ENCODE results near the gene ACADVL. TPM values are rescaled to one million over a fixed set of nuclear protein-coding genes. Genes with fewer than 3 reads are reported as not detected.

The ACADVL gene
- total RNA-seq, 6 experiments from 2014 or later: 640 to 1,849 (median 1,071) TPM

DNA sequence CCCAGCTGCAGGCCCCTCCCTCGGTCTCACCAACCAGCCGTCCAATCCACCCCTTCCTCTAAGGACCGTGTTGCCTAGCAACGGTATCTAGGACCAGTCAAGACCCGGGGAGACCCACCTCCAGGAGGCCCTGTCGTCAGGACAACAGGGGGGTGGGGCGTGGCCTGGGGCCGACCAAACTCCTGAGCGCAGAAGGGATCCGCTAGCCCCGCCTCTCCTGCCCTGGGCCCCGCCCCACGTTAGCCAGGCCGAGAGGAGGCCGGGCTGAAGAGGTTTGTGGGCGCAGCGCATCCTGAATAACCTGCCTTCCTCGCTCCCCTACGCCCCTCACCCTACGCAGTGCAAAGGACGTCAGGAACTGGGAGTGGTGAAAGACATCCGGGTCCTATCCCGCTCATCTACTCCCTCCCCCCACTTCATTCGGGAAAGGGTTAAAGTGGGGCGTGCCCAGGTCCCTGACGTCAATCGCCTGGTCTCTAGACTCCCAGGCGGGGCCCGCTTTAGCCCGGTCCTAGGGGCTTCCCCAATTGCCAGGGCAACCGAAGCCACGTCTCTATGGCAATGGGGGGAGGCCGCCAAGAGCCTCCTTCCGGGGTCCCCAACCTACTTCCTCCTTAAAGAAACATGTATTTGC lies 14.8 kb upstream of the ACADVL start:
- intact Hi-C loops (cut with DNase I): no loop called here
- H3K27me3 ChIP-seq: no peaks in the 10 kb centered on the region
- DNase-seq: peak; percentile 68 to 76 (median 74)
- no peak overlapping the region for H3K27ac ChIP-seq
- peaks cover 0 to 5% (median 0%) of the 10 kb centered on the region in 4 donors for H3K36me3 ChIP-seq
- H3K4me1 ChIP-seq: peaks cover 0 to 5% (median 0%) of the 10 kb centered on the region in 4 donors
- TF ChIP-seq POLR2A (IDR thresholded peaks at IDR 0.05): no peak
- TF ChIP-seq, protein P1, sequence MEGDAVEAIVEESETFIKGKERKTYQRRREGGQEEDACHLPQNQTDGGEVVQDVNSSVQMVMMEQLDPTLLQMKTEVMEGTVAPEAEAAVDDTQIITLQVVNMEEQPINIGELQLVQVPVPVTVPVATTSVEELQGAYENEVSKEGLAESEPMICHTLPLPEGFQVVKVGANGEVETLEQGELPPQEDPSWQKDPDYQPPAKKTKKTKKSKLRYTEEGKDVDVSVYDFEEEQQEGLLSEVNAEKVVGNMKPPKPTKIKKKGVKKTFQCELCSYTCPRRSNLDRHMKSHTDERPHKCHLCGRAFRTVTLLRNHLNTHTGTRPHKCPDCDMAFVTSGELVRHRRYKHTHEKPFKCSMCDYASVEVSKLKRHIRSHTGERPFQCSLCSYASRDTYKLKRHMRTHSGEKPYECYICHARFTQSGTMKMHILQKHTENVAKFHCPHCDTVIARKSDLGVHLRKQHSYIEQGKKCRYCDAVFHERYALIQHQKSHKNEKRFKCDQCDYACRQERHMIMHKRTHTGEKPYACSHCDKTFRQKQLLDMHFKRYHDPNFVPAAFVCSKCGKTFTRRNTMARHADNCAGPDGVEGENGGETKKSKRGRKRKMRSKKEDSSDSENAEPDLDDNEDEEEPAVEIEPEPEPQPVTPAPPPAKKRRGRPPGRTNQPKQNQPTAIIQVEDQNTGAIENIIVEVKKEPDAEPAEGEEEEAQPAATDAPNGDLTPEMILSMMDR (IDR thresholded peaks at IDR 0.05): no peak
- peak; percentile 74 to 84 (median 80) for ATAC-seq
- no peaks in the 10 kb centered on the region for H3K9me3 ChIP-seq
- H3K4me3 ChIP-seq: peak overlapping the region; percentile 25 to 45 (median 38)
- WGBS (ENCODE audit: insufficient coverage, low coverage, low lambda C conversion rate, missing lambda C conversion rate): 2% methylated on average over 9 of the region's 34 CpGs

DNA sequence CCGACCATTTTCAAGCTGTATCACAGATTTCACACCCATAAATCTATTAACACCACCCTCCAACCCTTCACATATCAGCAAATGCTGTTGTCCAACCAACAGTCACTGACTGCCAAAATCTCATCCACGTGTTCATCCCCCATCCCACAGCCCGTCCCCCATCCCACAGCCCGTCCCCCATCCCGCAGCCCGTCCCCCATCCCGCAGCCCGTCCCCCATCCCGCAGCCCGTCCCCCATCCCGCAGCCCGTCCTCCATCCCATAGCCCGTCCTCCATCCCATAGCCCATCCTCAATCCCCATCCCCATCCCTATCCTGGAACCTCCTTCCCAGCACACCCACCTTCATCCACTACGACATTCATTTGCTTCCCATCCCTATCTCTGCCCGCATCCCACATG lies 14.2 kb upstream of the ACADVL start:
- peaks cover 0 to 5% (median 0%) of the 10 kb centered on the region in 4 donors for H3K36me3 ChIP-seq
- WGBS (ENCODE audit: insufficient coverage, low coverage, low lambda C conversion rate, missing lambda C conversion rate): 63% methylated on average over 13 of the region's 15 CpGs
- TF ChIP-seq, protein P1 (IDR thresholded peaks at IDR 0.05): no peak
- TF ChIP-seq POLR2A (IDR thresholded peaks at IDR 0.05): no peak
- no peaks in the 10 kb centered on the region for H3K27me3 ChIP-seq
- intact Hi-C loops (cut with DNase I): no loop called here
- no peak overlapping the region for H3K27ac ChIP-seq
- no peak for DNase-seq
- H3K9me3 ChIP-seq: no peaks in the 10 kb centered on the region
- ATAC-seq: no peak
- peaks cover 0 to 5% (median 0%) of the 10 kb centered on the region in 4 donors for H3K4me1 ChIP-seq
- peak overlapping the region in 2 of 3 donors; percentile 38 to 45 for H3K4me3 ChIP-seq

DNA sequence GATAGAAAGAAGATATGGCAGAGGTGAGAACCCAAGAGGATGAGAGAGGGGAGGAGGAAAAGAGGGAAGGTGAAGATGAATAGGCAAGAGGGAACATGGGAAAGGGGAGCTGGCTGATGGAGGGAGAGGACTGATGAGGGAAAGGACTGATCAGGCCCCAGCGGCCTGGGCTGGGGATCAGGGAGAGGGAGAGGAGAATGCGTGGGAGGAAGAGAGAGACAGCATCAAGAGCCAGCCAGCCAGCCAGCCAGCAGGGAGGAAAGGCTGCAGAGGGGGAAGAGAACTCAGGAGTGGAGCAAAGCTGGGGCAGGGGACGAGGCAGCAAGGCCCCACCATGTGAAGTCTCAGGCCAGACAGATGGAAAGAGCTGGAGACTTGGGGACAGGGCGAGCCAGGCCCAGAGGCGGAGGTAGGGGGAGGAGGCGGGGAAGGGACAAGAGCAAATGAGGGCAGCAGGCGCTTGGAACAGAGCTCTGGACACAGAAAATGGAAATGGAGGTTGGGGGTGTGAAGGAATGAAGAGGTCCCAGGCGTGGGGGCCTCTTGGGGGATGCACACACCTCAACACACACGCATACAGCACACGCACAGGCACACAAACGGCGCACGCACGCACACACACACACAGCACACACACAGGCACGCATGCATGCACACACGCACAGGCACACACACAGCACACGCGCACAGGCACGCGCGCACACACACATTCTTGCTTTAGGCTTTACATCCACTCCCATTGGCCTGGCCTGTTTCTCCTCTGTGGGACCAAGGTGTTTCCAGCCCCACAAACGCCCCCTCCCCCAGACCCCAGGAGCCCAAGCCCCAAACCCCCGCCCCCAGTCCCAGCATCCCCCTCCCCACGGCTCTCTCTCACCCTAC lies 12.4 kb upstream of the ACADVL start:
- TF ChIP-seq, protein P1 (IDR thresholded peaks at IDR 0.05): no peak
- TF ChIP-seq POLR2A (IDR thresholded peaks at IDR 0.05): no peak
- no peaks in the 10 kb centered on the region for H3K9me3 ChIP-seq
- peaks cover 0 to 4% (median 0%) of the 10 kb centered on the region in 4 donors for H3K36me3 ChIP-seq
- 88% methylated on average over 21 of the region's 24 CpGs for WGBS (ENCODE audit: insufficient coverage, low coverage, low lambda C conversion rate, missing lambda C conversion rate)
- H3K4me3 ChIP-seq: no peak overlapping the region
- H3K27ac ChIP-seq: no peak overlapping the region
- peaks cover 0 to 5% (median 0%) of the 10 kb centered on the region in 4 donors for H3K4me1 ChIP-seq
- DNase-seq (no peak), ATAC-seq (no peak)
- H3K27me3 ChIP-seq: no peaks in the 10 kb centered on the region
- intact Hi-C loops (cut with DNase I): no loop called here

- Histone ChIP-seq H3K27me3 (no peaks in the 10 kb centered on the region), H3K4me1 (peaks cover 0 to 5% (median 0%) of the 10 kb centered on the region in 4 donors), H3K9me3 (no peaks in the 10 kb centered on the region), H3K4me3 (no peak overlapping the region), H3K36me3 (no peaks in the 10 kb centered on the region), H3K27ac (no peak overlapping the region)
- DNase-seq (peak in 1 of 3 donors; percentile 45), ATAC-seq (no peak)
- TF ChIP-seq, protein P1 (IDR thresholded peaks at IDR 0.05): no peak
- no peak for TF ChIP-seq POLR2A (IDR thresholded peaks at IDR 0.05)
- 45% methylated on average over 2 of the region's 21 CpGs for WGBS (ENCODE audit: insufficient coverage, low coverage, low lambda C conversion rate, missing lambda C conversion rate)
- intact Hi-C loops (cut with DNase I): no loop called here
Observed at GRCh38 chr17:7208027-7208571, 11.6 kb upstream of the ACADVL start.

Measured in right lobe of liver (tissue), 6 donors.